Fibroblast of lung (primary cell): ENCODE measurements around the gene BTN2A1.

Experiments
- CTCF ChIP-seq, 2 donors: IDR thresholded peaks in 1 of 2; conservative IDR thresholded peaks in 1 of 2; 1 replicate in 1 of 2; 2 replicates in 1 of 2; pipeline ENCODE4 v1.5.1; 2011 to 2012; ENCODE audit warnings: low read length in 2 of 2, control low read depth in 1 of 2, inconsistent platforms in 1 of 2, low read depth in 1 of 2, mild to moderate bottlenecking in 1 of 2
- EZH2 ChIP-seq: IDR thresholded peaks from 2 replicates; pipeline ENCODE4 v1.5.1; 2012; ENCODE audit warnings: low read length, control low read depth, mild to moderate bottlenecking; ENCODE audit errors: missing control alignments

- TF ChIP-seq CTCF (conservative IDR thresholded peaks at IDR 0.05 in 1 of 2, IDR thresholded peaks at IDR 0.05 in 1 of 2; ENCODE audit: low read depth in 1 of 2, low read length in 2 of 2) (no peak), EZH2 (no peak)
These were observed 48.7 kb upstream of the BTN2A1 start for GRCh38 chr6:26408828-26409730.
